Kidney (tissue), 14 donors: ENCODE measurements around the gene NDUFS6. TPM values are rescaled to one million over a fixed set of nuclear protein-coding genes. Genes with fewer than 3 reads are reported as not detected.

Experiments
- DNase-seq, 5 donors: peaks; one replicate each; pipeline ENCODE4 v3.0.0-alpha.2; 2013 to 2020
- FAIRE-seq: peaks from 2 replicates; lab custom pipeline; 2012; peaks lifted over from hg19 to GRCh38; lab: Jason Lieb, UNC
- H3K27ac ChIP-seq, 2 donors: one replicate each; pipeline ENCODE4 v1.7.0; 2013; ENCODE audit warnings: low read depth in 2 of 2, low read length in 2 of 2, inconsistent platforms in 1 of 2
- H3K27me3 ChIP-seq: one replicate; pipeline ENCODE4 v1.7.1; 2013; ENCODE audit warnings: low read length, inconsistent platforms; ENCODE audit not compliant: control insufficient read depth, insufficient read depth
- H3K36me3 ChIP-seq, 3 donors: one replicate each; pipeline versions ENCODE4 v1.7.0 to v1.7.1; 2013; ENCODE audit warnings: low read length in 3 of 3, control low read depth in 1 of 3, inconsistent platforms in 1 of 3; ENCODE audit not compliant: insufficient read depth in 3 of 3, control insufficient read depth in 2 of 3
- H3K4me1 ChIP-seq, 3 donors: one replicate each; pipeline versions ENCODE4 v1.7.0 to v1.7.1; 2013; ENCODE audit warnings: low read length in 3 of 3, inconsistent platforms in 1 of 3, low read depth in 1 of 3; ENCODE audit not compliant: control insufficient read depth in 2 of 3, insufficient read depth in 2 of 3
- H3K4me3 ChIP-seq, 3 donors: one replicate each; pipeline versions ENCODE4 v1.7.0 to v1.8.1; 2013; ENCODE audit warnings: low read length in 3 of 3, control low read depth in 1 of 3, inconsistent platforms in 1 of 3
- H3K9ac ChIP-seq, 3 donors: one replicate each; pipeline versions ENCODE4 v1.7.0 to v1.7.1; 2013; ENCODE audit warnings: low read length in 3 of 3, control low read depth in 1 of 3, inconsistent platforms in 1 of 3
- H3K9me3 ChIP-seq, 3 donors: one replicate each; pipeline versions ENCODE4 v1.7.0 to v1.7.1; 2013; ENCODE audit warnings: low read length in 3 of 3, control low read depth in 1 of 3, inconsistent platforms in 1 of 3; ENCODE audit not compliant: control insufficient read depth in 2 of 3, insufficient read depth in 1 of 3
- intact Hi-C: fragments of 100-400 bp; cut with DNase I; formaldehyde crosslinking; loops from one replicate; pipeline ENCODE4 v1.11.1; 2022
- polyA plus RNA-seq: library from polyadenylated mRNA; stranded (reverse); fragments of 350-450 nt; fragmentation: Illumina TruSeq; extraction: RNeasy Lipid Tissue Mini Kit (QIAGEN cat#74804); gene quantifications from one replicate; pipeline ENCODE4 v1.2.3, GENCODE V29; 2014; ENCODE audit warnings: low read depth, low replicate concordance; ENCODE audit not compliant: insufficient read depth
- total RNA-seq: library from RNA; stranded (reverse); fragmentation: NEBNext Ultra II Directional; extraction: Animal tissue kit (Norgen Biotek cat#: 25700); gene quantifications from one replicate; pipeline ENCODE4 v1.2.1, GENCODE V29; 2021
- TF ChIP-seq, protein P1 (sequence below): IDR thresholded peaks from 3 replicates; pipeline ENCODE4 v1.5.1; 2012; ENCODE audit warnings: mild to moderate bottlenecking, moderate library complexity, borderline replicate concordance; ENCODE audit not compliant: insufficient read depth; ENCODE audit errors: extremely low read depth
- donor health status: control.
- donor health status: control.
- donor health status: control.
- donor health status: control.
- donor health status: control.
- donor health status: DM: yes; HTN: yes; CAD: no.
- donor health status: Normal renal cell carcinoma (clear cell type).

NDUFS6 gene
- total and polyA plus RNA-seq, 2 donors from 2014 or later: 31.1 to 164 TPM

DNA sequence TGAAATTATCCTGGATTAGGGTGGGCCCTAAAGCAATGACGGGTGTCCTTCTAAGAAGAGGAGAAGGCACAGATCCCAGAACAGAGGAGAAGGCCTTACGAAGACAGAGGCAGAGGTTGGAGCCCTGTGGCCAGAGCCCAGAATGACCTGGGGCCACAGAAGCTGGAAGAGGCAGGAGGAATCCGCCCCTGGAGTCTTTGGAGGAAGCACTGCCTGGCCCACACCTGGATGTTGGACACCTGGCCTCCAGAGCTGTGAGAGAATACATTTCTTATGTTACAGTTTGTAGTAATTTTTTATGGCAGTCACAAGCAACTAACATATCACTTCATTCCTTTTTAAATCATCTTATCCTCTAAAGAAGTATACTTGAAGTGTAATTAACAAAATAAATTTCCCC lies 10.0 kb upstream of the NDUFS6 start:
- no peaks in the 10 kb centered on the region for H3K36me3 ChIP-seq
- no peak overlapping the region for H3K27ac ChIP-seq
- intact Hi-C loops: no loop called here
- FAIRE-seq: no peak
- DNase-seq: no peak
- TF ChIP-seq, protein P1, sequence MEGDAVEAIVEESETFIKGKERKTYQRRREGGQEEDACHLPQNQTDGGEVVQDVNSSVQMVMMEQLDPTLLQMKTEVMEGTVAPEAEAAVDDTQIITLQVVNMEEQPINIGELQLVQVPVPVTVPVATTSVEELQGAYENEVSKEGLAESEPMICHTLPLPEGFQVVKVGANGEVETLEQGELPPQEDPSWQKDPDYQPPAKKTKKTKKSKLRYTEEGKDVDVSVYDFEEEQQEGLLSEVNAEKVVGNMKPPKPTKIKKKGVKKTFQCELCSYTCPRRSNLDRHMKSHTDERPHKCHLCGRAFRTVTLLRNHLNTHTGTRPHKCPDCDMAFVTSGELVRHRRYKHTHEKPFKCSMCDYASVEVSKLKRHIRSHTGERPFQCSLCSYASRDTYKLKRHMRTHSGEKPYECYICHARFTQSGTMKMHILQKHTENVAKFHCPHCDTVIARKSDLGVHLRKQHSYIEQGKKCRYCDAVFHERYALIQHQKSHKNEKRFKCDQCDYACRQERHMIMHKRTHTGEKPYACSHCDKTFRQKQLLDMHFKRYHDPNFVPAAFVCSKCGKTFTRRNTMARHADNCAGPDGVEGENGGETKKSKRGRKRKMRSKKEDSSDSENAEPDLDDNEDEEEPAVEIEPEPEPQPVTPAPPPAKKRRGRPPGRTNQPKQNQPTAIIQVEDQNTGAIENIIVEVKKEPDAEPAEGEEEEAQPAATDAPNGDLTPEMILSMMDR: no peak
- H3K27me3 ChIP-seq: no peaks in the 10 kb centered on the region
- peaks cover 0 to 3% (median 0%) of the 10 kb centered on the region in 3 donors for H3K9me3 ChIP-seq
- H3K9ac ChIP-seq: no peak overlapping the region
- no peak overlapping the region for H3K4me3 ChIP-seq
- H3K4me1 ChIP-seq: no peaks in the 10 kb centered on the region

DNA sequence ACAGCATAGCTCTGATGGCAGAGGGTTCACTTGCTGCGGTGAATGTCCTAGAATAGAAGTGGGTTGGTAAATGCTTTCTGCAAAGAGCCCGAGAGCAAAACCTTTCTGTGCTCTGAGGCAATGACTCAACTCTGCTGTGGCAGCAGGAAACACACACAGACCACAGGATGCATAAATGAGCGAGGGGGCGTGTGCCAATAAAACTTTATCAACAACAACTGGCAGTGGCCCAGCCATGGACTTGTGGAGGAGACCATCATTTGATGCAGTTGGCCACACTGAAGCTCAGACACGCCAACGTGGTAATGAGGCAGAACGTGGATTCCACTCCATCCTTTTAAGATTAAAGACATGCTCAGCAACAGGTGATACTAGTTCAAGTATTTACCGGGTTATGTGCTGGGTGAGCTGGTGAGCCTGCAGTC lies 8.4 kb upstream of the NDUFS6 start:
- Histone ChIP-seq H3K9ac (no peak overlapping the region), H3K27me3 (no peaks in the 10 kb centered on the region), H3K4me3 (no peak overlapping the region), H3K36me3 (peaks cover 0 to 14% (median 5%) of the 10 kb centered on the region in 3 donors), H3K27ac (no peak overlapping the region), H3K9me3 (peaks cover 0 to 3% (median 0%) of the 10 kb centered on the region in 3 donors), H3K4me1 (no peaks in the 10 kb centered on the region)
- TF ChIP-seq, protein P1: no peak
- no peak for FAIRE-seq
- intact Hi-C loops: no loop called here
- DNase-seq: no peak

DNA sequence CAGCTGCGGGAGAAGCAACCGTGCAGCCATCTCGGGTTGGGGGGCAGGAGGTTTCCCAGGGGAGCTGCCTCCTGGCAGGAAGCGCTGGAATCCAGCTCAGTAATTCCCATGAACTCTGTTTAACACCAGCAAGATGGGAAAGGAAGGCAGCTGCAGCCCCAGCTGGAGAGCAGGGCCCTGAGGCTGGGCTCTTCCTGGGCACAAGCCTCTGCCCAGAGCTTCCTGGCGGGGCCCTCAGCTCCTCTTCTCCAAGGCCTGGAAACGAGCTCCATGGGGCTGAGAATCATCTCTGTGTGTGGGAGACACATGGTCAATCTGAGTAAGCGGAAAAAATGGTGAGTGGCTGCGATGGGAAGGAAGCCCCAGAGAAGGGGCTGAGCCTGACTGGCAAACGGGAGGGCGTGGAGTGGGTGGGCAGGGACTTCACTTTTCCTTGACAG lies 7.9 kb upstream of the NDUFS6 start:
- no peaks in the 10 kb centered on the region for H3K27me3 ChIP-seq
- peaks cover 0 to 18% (median 5%) of the 10 kb centered on the region in 3 donors for H3K36me3 ChIP-seq
- intact Hi-C loops: no loop called here
- FAIRE-seq (no peak), DNase-seq (no peak)
- TF ChIP-seq, protein P1: no peak
- no peak overlapping the region for H3K4me3 ChIP-seq
- H3K9me3 ChIP-seq: peaks cover 0 to 3% (median 0%) of the 10 kb centered on the region in 3 donors
- no peak overlapping the region for H3K27ac ChIP-seq
- no peak overlapping the region for H3K9ac ChIP-seq
- H3K4me1 ChIP-seq: no peaks in the 10 kb centered on the region
